Peyer's patch (tissue), 4 donors: ENCODE results near the gene COLEC12.

Experiments used
- POLR2A ChIP-seq, 2 donors: fragments of 450-650 bp; IDR thresholded peaks; one replicate each; pipeline ENCODE4 v1.5.1; 2017; ENCODE audit warnings: antibody characterized with exemption in 2 of 2, mild to moderate bottlenecking in 2 of 2, moderate library complexity in 2 of 2
- TF ChIP-seq, protein P1 (sequence below), 6 experiments: fragments of 450-650 bp in 4 of 6; fragments of 200-600 bp in 2 of 6; sonication (generic) in 1 of 6; IDR thresholded peaks; one replicate each; pipeline ENCODE4 v1.5.1; 2017 to 2019; ENCODE audit warnings: antibody characterized with exemption in 6 of 6, mild to moderate bottlenecking in 3 of 6, moderate library complexity in 1 of 6

DNA sequence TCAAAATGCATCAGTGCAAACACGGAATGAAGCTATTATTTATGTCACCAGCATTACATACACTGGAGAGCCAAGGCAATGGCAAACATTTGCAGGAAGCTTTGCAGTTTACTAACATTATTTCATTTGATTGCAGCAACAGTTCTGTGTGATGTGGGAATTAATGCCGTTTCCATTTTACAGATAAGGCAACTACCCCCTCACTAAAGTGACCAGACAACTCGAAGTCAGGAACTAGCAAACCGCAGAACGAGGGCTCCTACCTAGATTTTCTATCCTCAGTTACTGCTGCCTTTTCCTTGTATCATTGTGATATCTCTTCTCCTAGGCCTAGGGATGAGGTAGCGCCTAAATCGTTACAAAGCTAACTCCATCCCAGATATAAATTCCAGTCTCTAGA, 85.5 kb downstream of the COLEC12 start:
- TF ChIP-seq, protein P1, sequence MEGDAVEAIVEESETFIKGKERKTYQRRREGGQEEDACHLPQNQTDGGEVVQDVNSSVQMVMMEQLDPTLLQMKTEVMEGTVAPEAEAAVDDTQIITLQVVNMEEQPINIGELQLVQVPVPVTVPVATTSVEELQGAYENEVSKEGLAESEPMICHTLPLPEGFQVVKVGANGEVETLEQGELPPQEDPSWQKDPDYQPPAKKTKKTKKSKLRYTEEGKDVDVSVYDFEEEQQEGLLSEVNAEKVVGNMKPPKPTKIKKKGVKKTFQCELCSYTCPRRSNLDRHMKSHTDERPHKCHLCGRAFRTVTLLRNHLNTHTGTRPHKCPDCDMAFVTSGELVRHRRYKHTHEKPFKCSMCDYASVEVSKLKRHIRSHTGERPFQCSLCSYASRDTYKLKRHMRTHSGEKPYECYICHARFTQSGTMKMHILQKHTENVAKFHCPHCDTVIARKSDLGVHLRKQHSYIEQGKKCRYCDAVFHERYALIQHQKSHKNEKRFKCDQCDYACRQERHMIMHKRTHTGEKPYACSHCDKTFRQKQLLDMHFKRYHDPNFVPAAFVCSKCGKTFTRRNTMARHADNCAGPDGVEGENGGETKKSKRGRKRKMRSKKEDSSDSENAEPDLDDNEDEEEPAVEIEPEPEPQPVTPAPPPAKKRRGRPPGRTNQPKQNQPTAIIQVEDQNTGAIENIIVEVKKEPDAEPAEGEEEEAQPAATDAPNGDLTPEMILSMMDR (IDR thresholded peaks at IDR 0.05): no peak
- TF ChIP-seq POLR2A (IDR thresholded peaks at IDR 0.05): no peak
